ENCODE data around the gene SLC29A2. TPM values are rescaled to one million over a fixed set of nuclear protein-coding genes. Genes with fewer than 3 reads are reported as not detected.
A peak's percentile ranks its signal among the peaks of the same experiment; 100 is the strongest.

SLC29A2 gene, protein sequence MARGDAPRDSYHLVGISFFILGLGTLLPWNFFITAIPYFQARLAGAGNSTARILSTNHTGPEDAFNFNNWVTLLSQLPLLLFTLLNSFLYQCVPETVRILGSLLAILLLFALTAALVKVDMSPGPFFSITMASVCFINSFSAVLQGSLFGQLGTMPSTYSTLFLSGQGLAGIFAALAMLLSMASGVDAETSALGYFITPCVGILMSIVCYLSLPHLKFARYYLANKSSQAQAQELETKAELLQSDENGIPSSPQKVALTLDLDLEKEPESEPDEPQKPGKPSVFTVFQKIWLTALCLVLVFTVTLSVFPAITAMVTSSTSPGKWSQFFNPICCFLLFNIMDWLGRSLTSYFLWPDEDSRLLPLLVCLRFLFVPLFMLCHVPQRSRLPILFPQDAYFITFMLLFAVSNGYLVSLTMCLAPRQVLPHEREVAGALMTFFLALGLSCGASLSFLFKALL
- total RNA-seq (2013) = 0.13 TPM
- polyA plus RNA-seq (1 to 10 TPM in 1 of 3 donors, under 1 TPM in 1, not detected in 1; 0.11 to 1.3 TPM), polyA minus RNA-seq (0.28 and 0.40 TPM in 2 replicates), total RNA-seq (0.14 to 1.2 (median 0.44) reads per million in 11 experiments)

DNA sequence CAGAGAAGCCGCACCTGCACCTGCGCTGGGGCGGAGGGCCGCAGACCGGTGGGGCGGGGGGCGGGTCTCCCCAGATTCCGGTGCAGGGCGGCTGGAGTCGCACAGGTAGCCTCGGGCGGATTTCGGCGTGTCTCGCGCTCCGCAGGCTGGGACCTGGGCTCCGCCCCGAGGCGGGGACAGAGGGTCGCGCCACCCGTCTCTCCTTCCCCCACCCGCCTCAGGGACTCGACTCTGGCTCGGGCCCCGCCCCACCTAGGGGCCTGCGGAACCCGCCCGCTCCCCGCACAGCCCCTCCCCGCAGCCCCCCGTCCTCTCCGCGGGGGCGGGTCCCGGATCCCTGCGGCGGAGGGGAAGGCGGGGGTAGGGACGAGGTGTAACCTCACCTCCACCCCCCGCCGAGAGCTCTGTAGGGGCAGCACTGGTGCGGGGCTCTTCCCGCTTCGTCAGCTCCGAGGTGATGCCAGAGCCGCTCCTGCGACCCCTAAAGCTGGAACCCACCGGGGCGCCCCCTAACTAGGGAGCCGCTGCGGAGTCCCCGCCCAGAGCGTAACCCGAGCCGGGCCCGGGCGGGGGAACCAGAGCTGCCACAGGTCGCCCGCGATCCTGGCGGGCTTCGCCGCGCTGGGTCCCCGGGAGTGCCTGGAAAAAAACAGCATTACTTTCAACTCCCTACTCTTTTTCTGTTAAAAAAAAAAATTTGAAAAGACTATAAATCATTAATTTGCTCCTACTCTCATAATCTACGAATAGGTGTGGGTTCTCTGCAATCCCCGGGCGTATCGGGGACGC is at the start of gene SLC29A2:
Gene SLC29A2 (minus strand): TSS at position 134 of the 789 bp plus-strand sequence. CDS start 169 bp downstream, outside the sequence.
- no peaks in the 10 kb centered on the region for H3K36me3 ChIP-seq (replicated peaks in 1 of 2; ENCODE audit: control insufficient read depth in 1 of 2, insufficient read depth in 2 of 2, low read length in 2 of 2)
- peak within 1 kb of the TSS; percentile 62 for H3K9ac ChIP-seq (ENCODE audit: insufficient read depth, low read length, poor library complexity, severe bottlenecking)
- under 1% methylated on average over 40 of the region's 72 CpGs for WGBS (ENCODE audit: insufficient coverage)

More for the DNA sequence above, at the start of gene SLC29A2:
- Histone ChIP-seq H4K20me1 (ENCODE audit: insufficient read depth, low read length) (no peaks in the 10 kb centered on the region), H3K4me1 (ENCODE audit: control insufficient read depth in 1 of 2, insufficient read depth in 2 of 2, low read length in 2 of 2) (peaks cover 17 to 20% of the 10 kb centered on the region in 2 donors), H3K4me3 (replicated peaks in 1 of 3; ENCODE audit: low read depth in 2 of 3, low read length in 3 of 3) (peak within 1 kb of the TSS; percentile 52 to 81 (median 53)), H3K79me2 (ENCODE audit: insufficient read depth, low read length) (no peaks in the 10 kb centered on the region), H3K9me3 (replicated peaks in 1 of 2; ENCODE audit: control insufficient read depth in 1 of 2, insufficient read depth in 1 of 2, low read length in 2 of 2) (no peaks in the 10 kb centered on the region), H3K27me3 (ENCODE audit: control insufficient read depth in 2 of 2, insufficient read depth in 2 of 2, low read length in 2 of 2) (peaks cover 10 to 40% of the 10 kb centered on the region in 2 donors), H3K4me2 (replicated peaks; ENCODE audit: extremely low read depth, low read length, poor library complexity, severe bottlenecking) (peak within 1 kb of the TSS; percentile 91), H3K27ac (ENCODE audit: low read depth in 1 of 2, low read length in 2 of 2) (no peak within 1 kb of the TSS), H2AFZ (ENCODE audit: insufficient read depth, low read depth, low read length, poor library complexity, severe bottlenecking) (peak within 1 kb of the TSS; percentile 91)
- TF ChIP-seq, protein P1, sequence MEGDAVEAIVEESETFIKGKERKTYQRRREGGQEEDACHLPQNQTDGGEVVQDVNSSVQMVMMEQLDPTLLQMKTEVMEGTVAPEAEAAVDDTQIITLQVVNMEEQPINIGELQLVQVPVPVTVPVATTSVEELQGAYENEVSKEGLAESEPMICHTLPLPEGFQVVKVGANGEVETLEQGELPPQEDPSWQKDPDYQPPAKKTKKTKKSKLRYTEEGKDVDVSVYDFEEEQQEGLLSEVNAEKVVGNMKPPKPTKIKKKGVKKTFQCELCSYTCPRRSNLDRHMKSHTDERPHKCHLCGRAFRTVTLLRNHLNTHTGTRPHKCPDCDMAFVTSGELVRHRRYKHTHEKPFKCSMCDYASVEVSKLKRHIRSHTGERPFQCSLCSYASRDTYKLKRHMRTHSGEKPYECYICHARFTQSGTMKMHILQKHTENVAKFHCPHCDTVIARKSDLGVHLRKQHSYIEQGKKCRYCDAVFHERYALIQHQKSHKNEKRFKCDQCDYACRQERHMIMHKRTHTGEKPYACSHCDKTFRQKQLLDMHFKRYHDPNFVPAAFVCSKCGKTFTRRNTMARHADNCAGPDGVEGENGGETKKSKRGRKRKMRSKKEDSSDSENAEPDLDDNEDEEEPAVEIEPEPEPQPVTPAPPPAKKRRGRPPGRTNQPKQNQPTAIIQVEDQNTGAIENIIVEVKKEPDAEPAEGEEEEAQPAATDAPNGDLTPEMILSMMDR (IDR thresholded peaks at IDR 0.05) = no peak
- Mint-ChIP-seq H3K9me3 (peaks cover 0 to 11% (median 2%) of the 10 kb centered on the region in 7 donors), H3K4me3 (peak within 1 kb of the TSS; percentile 81 to 90), H3K4me1 (peaks cover 12% of the 10 kb centered on the region), H3K27me3 (ENCODE audit: low read depth in 3 of 3) (peaks cover 31 to 44% (median 36%) of the 10 kb centered on the region in 3 donors), H3K27ac (peak within 1 kb of the TSS in 4 of 7 donors; percentile 5 to 63 (median 47)), H3K36me3 (peaks cover 0 to 3% of the 10 kb centered on the region in 2 donors)
- intact Hi-C loops (cut with micrococcal nuclease) = no loop called here
- DNase-seq = no peak

Data from CD14-positive monocyte (primary cell).